Measurements from ENCODE around the gene ZNF212. TPM values are rescaled to one million over a fixed set of nuclear protein-coding genes. Genes with fewer than 3 reads are reported as not detected.

ZNF212 gene
- total and polyA plus RNA-seq, 9 of the 15 experiments (the other 6 are each of a cell fraction or from before 2014, with no cell fraction given) = 1.8 to 21.4 (median 7.2) TPM

DNA sequence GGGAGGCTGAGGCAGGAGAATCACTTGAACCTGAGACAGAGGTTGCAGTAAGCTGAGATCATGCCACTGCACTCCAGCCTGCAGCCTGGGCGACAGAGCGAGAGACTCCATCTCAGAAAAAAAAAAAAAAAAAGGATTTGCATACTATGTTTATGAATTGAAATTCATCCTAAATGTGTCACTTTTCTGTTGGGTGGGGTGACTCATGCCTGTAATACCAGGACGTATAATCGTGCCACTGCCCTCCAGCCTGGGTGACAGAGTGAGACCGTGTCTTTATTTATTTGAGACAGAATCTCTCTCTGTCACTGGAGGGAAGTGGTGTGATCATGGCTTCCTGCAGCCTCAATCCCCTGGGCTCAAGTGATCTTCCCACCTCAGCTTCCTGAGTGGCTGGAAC, 5.8 kb downstream of the ZNF212 start:
- ATAC-seq (no peak), FAIRE-seq (no peak), DNase-seq (ENCODE audit: extremely low read depth in 1 of 4, low spot score in 3 of 4) (no peak)
- H2AFZ ChIP-seq (ENCODE audit: low read depth, low read length) = no peak overlapping the region
- H3K9ac ChIP-seq (ENCODE audit: insufficient read depth in 1 of 2, low read depth in 2 of 2, low read length in 2 of 2) = no peak overlapping the region
- peaks cover 6% of the 10 kb centered on the region; the same call in 1 of the 3 replicates for H3K36me3 ChIP-seq (ENCODE audit: control insufficient read depth, insufficient read depth, low read length)
- in situ Hi-C loops (cut with MboI) (no loop called here), intact Hi-C loops (cut with micrococcal nuclease) (no loop called here)
- no peaks in the 10 kb centered on the region for H3K27me3 ChIP-seq (ENCODE audit: control insufficient read depth in 2 of 2, insufficient read depth in 2 of 2, low read length in 2 of 2)
- no peaks in the 10 kb centered on the region for H4K20me1 ChIP-seq (replicated peaks; ENCODE audit: control insufficient read depth, insufficient read depth, low read length)
- TF ChIP-seq SP2 (IDR thresholded peaks at IDR 0.05; ENCODE audit: extremely low read depth, low read depth, low read length, poor library complexity, severe bottlenecking) (no peak), CEBPG (CRISPR knock-in tag; IDR thresholded peaks at IDR 0.05) (0 out of 2 replicates have a peak, but pooled peaks have one; percentile 7), CEBPG (tag; conservative IDR thresholded peaks at IDR 0.05 in 1 of 2, IDR thresholded peaks at IDR 0.05 in 1 of 2) (no peak), SMARCC2 (IDR thresholded peaks at IDR 0.05; ENCODE audit: low read depth) (no peak)
- TF ChIP-seq, protein P1, sequence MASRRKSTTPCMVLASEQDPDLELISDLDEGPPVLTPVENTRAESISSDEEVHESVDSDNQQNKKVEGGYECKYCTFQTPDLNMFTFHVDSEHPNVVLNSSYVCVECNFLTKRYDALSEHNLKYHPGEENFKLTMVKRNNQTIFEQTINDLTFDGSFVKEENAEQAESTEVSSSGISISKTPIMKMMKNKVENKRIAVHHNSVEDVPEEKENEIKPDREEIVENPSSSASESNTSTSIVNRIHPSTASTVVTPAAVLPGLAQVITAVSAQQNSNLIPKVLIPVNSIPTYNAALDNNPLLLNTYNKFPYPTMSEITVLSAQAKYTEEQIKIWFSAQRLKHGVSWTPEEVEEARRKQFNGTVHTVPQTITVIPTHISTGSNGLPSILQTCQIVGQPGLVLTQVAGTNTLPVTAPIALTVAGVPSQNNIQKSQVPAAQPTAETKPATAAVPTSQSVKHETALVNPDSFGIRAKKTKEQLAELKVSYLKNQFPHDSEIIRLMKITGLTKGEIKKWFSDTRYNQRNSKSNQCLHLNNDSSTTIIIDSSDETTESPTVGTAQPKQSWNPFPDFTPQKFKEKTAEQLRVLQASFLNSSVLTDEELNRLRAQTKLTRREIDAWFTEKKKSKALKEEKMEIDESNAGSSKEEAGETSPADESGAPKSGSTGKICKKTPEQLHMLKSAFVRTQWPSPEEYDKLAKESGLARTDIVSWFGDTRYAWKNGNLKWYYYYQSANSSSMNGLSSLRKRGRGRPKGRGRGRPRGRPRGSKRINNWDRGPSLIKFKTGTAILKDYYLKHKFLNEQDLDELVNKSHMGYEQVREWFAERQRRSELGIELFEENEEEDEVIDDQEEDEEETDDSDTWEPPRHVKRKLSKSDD (conservative IDR thresholded peaks at IDR 0.05; ENCODE audit: low read length) = no peak
- CTCF ChIA-PET (ENCODE audit: low intra/inter-chr PET ratio) = no interaction called here
- peaks cover 15% of the 10 kb centered on the region for H3K79me2 ChIP-seq (ENCODE audit: control insufficient read depth, insufficient read depth, low read length)
- H3K4me1 ChIP-seq (replicated peaks in 1 of 2; ENCODE audit: control insufficient read depth in 2 of 2, insufficient read depth in 2 of 2, low read length in 2 of 2) = peaks cover 0 to 7% of the 10 kb centered on the region in 2 experiments; a peak in 3 of 5 replicates
- POLR2A ChIA-PET = interaction anchor here (0.8 to 0.9 kb wide), 3 partner anchors 12 to 340 kb away, joined by 3 to 5 read pairs (median 4); no protein-coding TSS in a partner anchor
- H3K4me2 ChIP-seq (ENCODE audit: insufficient read depth, low read length) = no peak overlapping the region
- H3K27ac ChIP-seq (ENCODE audit: extremely low read depth, low read depth, low read length) = no peak overlapping the region
- no peaks in the 10 kb centered on the region for H3K9me1 ChIP-seq (ENCODE audit: control insufficient read depth, insufficient read depth, low read length)
- no TSS peak for BruUV-seq (replicated peaks)
- H3K9me3 ChIP-seq (replicated peaks; ENCODE audit: control insufficient read depth, insufficient read depth, low read depth, low read length) = no peaks in the 10 kb centered on the region
- 87% methylated on average over 5 of the region's 5 CpGs for WGBS (ENCODE audit: insufficient coverage, low coverage, missing lambda C conversion rate)
- H3K4me3 ChIP-seq = no peak overlapping the region

All from K562 (cell line).